ENCODE data around the gene NOTCH2.
A peak's percentile ranks its signal among the peaks of the same experiment; 100 is the strongest.

The NOTCH2 gene

GRCh38 chr1:119971710-119972570 is 97.5 kb downstream of the NOTCH2 start:
- DNase-seq = no peak

- DNase-seq = no peak
Observed at GRCh38 chr1:119968601-119969000, 100.9 kb downstream of the NOTCH2 start.

GRCh38 chr1:119968068-119968492 is 101.4 kb downstream of the NOTCH2 start:
- peak; percentile 87 for DNase-seq

- DNase-seq = no peak
Observed at GRCh38 chr1:119966681-119967080, 102.8 kb downstream of the NOTCH2 start.

- DNase-seq = no peak
Observed at GRCh38 chr1:119966020-119966419, 103.4 kb downstream of the NOTCH2 start.

GRCh38 chr1:119964673-119965363 is 104.6 kb downstream of the NOTCH2 start:
- DNase-seq = no peak

GRCh38 chr1:119962296-119962968 is 107.0 kb downstream of the NOTCH2 start:
- no peak for DNase-seq

GRCh38 chr1:119960501-119960900 is 109.0 kb downstream of the NOTCH2 start:
- DNase-seq = no peak

- no peak for DNase-seq
Observed at GRCh38 chr1:119959268-119960220, 109.9 kb downstream of the NOTCH2 start.

- no peak for DNase-seq
Observed at GRCh38 chr1:119958223-119958622, 111.2 kb downstream of the NOTCH2 start.

GRCh38 chr1:119956306-119956705 is 113.2 kb downstream of the NOTCH2 start:
- DNase-seq = no peak

GRCh38 chr1:119954476-119955422 is 114.7 kb downstream of the NOTCH2 start:
- no peak for DNase-seq

GRCh38 chr1:119953266-119953998 is 116.0 kb downstream of the NOTCH2 start:
- no peak for DNase-seq

- no peak for DNase-seq
Observed at GRCh38 chr1:119952496-119952895, 117.0 kb downstream of the NOTCH2 start.

GRCh38 chr1:119948342-119949214 is 120.9 kb downstream of the NOTCH2 start:
- DNase-seq = peak; percentile 86

- DNase-seq = no peak
Observed at GRCh38 chr1:119947468-119947867, 122.0 kb downstream of the NOTCH2 start.

GRCh38 chr1:119946724-119947123 is 122.7 kb downstream of the NOTCH2 start:
- no peak for DNase-seq

GRCh38 chr1:119943216-119943615 is 126.2 kb downstream of the NOTCH2 start:
- DNase-seq = no peak

- DNase-seq = no peak
Observed at GRCh38 chr1:119941392-119941791, 128.1 kb downstream of the NOTCH2 start.

Measured in stimulated activated CD8-positive, alpha-beta memory T cell treated with anti-CD3 and anti-CD28 coated beads, Interleukin-4, amount 100 ng/mL, for 48 hours (primary cell).